ENCODE measurements around the gene TBC1D8. TPM values are rescaled to one million over a fixed set of nuclear protein-coding genes. Genes with fewer than 3 reads are reported as not detected.

Gene TBC1D8
- total and polyA plus RNA-seq, 2 of the 13 experiments (the other 11 are each of a cell fraction or from before 2014, with no cell fraction given) = 45.1 to 95.4 TPM

DNA sequence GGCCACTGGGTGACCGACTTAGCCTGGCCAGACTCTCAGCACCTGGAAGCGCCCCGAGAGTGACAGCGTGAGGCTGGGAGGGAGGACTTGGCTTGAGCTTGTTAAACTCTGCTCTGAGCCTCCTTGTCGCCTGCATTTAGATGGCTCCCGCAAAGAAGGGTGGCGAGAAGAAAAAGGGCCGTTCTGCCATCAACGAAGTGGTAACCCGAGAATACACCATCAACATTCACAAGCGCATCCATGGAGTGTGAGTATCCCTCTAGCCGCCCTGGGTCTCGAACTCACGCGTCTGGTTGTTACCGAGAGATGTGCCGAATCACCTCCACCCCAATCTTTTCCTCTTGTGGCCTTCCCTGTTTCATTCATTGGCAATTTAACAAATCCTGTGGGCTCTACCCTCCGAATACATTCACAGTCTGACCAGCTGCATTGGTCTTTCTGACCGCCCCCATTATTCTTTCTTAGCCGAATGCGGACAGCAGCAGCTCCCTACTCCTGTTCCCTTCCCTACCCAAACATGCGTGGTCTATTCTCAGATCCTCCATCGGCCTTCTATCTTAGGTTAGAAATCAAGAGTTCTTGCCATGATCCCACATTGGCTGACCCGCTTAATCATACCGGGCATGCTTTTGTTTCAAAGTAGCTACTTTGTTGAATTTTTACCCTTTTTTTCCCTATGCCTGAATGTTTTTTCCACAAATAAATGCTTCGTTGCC lies 148.5 kb downstream of the TBC1D8 start (continued):
- no peak for TF ChIP-seq NR2F2 (IDR thresholded peaks at IDR 0.05; ENCODE audit: borderline replicate concordance, low read depth)
- no peak for TF ChIP-seq ZNF772 (CRISPR knock-in tag; IDR thresholded peaks at IDR 0.05)
- no peak for TF ChIP-seq SP4 (CRISPR knock-in tag; IDR thresholded peaks at IDR 0.05)
- TF ChIP-seq SIX4 (CRISPR knock-in tag; IDR thresholded peaks at IDR 0.05) = no peak
- TF ChIP-seq, protein P1, sequence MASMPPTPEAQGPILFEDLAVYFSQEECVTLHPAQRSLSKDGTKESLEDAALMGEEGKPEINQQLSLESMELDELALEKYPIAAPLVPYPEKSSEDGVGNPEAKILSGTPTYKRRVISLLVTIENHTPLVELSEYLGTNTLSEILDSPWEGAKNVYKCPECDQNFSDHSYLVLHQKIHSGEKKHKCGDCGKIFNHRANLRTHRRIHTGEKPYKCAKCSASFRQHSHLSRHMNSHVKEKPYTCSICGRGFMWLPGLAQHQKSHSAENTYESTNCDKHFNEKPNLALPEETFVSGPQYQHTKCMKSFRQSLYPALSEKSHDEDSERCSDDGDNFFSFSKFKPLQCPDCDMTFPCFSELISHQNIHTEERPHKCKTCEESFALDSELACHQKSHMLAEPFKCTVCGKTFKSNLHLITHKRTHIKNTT (CRISPR knock-in tag; IDR thresholded peaks at IDR 0.05) = no peak
- no peak for TF ChIP-seq ZNF550 (CRISPR knock-in tag; IDR thresholded peaks at IDR 0.05; ENCODE audit: borderline replicate concordance)
- TF ChIP-seq, protein P2, sequence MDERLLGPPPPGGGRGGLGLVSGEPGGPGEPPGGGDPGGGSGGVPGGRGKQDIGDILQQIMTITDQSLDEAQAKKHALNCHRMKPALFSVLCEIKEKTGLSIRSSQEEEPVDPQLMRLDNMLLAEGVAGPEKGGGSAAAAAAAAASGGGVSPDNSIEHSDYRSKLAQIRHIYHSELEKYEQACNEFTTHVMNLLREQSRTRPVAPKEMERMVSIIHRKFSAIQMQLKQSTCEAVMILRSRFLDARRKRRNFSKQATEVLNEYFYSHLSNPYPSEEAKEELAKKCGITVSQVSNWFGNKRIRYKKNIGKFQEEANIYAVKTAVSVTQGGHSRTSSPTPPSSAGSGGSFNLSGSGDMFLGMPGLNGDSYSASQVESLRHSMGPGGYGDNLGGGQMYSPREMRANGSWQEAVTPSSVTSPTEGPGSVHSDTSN (CRISPR knock-in tag; IDR thresholded peaks at IDR 0.05) = no peak
- TF ChIP-seq, protein P3, sequence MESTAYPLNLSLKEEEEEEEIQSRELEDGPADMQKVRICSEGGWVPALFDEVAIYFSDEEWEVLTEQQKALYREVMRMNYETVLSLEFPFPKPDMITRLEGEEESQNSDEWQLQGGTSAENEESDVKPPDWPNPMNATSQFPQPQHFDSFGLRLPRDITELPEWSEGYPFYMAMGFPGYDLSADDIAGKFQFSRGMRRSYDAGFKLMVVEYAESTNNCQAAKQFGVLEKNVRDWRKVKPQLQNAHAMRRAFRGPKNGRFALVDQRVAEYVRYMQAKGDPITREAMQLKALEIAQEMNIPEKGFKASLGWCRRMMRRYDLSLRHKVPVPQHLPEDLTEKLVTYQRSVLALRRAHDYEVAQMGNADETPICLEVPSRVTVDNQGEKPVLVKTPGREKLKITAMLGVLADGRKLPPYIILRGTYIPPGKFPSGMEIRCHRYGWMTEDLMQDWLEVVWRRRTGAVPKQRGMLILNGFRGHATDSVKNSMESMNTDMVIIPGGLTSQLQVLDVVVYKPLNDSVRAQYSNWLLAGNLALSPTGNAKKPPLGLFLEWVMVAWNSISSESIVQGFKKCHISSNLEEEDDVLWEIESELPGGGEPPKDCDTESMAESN (CRISPR knock-in tag; conservative IDR thresholded peaks at IDR 0.05) = no peak
- TF ChIP-seq ZBTB1 (CRISPR knock-in tag; IDR thresholded peaks at IDR 0.05; ENCODE audit: borderline replicate concordance) = no peak
- no peak for TF ChIP-seq ZNF7 (CRISPR knock-in tag; IDR thresholded peaks at IDR 0.05)
- TF ChIP-seq ZNF143 (CRISPR knock-in tag; IDR thresholded peaks at IDR 0.05) = no peak
- TF ChIP-seq WIZ (CRISPR knock-in tag; IDR thresholded peaks at IDR 0.05) = no peak
- TF ChIP-seq ZNF44 (CRISPR knock-in tag; IDR thresholded peaks at IDR 0.05) = no peak
- no peak for TF ChIP-seq ERF (CRISPR knock-in tag; IDR thresholded peaks at IDR 0.05)
- TF ChIP-seq FOXJ3 (CRISPR knock-in tag; IDR thresholded peaks at IDR 0.05; ENCODE audit: borderline replicate concordance) = no peak
- TF ChIP-seq, protein P4, sequence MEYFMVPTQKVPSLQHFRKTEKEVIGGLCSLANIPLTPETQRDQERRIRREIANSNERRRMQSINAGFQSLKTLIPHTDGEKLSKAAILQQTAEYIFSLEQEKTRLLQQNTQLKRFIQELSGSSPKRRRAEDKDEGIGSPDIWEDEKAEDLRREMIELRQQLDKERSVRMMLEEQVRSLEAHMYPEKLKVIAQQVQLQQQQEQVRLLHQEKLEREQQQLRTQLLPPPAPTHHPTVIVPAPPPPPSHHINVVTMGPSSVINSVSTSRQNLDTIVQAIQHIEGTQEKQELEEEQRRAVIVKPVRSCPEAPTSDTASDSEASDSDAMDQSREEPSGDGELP (IDR thresholded peaks at IDR 0.05; ENCODE audit: borderline replicate concordance, low read depth) = no peak
- TF ChIP-seq, protein P5, sequence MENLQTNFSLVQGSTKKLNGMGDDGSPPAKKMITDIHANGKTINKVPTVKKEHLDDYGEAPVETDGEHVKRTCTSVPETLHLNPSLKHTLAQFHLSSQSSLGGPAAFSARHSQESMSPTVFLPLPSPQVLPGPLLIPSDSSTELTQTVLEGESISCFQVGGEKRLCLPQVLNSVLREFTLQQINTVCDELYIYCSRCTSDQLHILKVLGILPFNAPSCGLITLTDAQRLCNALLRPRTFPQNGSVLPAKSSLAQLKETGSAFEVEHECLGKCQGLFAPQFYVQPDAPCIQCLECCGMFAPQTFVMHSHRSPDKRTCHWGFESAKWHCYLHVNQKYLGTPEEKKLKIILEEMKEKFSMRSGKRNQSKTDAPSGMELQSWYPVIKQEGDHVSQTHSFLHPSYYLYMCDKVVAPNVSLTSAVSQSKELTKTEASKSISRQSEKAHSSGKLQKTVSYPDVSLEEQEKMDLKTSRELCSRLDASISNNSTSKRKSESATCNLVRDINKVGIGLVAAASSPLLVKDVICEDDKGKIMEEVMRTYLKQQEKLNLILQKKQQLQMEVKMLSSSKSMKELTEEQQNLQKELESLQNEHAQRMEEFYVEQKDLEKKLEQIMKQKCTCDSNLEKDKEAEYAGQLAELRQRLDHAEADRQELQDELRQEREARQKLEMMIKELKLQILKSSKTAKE (CRISPR knock-in tag; IDR thresholded peaks at IDR 0.05; ENCODE audit: borderline replicate concordance) = no peak
- no peak for TF ChIP-seq TCF7 (IDR thresholded peaks at IDR 0.05; ENCODE audit: low read depth)
- TF ChIP-seq, protein P6, sequence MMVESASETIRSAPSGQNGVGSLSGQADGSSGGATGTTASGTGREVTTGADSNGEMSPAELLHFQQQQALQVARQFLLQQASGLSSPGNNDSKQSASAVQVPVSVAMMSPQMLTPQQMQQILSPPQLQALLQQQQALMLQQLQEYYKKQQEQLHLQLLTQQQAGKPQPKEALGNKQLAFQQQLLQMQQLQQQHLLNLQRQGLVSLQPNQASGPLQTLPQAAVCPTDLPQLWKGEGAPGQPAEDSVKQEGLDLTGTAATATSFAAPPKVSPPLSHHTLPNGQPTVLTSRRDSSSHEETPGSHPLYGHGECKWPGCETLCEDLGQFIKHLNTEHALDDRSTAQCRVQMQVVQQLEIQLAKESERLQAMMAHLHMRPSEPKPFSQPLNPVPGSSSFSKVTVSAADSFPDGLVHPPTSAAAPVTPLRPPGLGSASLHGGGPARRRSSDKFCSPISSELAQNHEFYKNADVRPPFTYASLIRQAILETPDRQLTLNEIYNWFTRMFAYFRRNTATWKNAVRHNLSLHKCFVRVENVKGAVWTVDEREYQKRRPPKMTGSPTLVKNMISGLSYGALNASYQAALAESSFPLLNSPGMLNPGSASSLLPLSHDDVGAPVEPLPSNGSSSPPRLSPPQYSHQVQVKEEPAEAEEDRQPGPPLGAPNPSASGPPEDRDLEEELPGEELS (CRISPR knock-in tag; IDR thresholded peaks at IDR 0.05) = no peak
- TF ChIP-seq ARNT2 (CRISPR knock-in tag; IDR thresholded peaks at IDR 0.05; ENCODE audit: low read depth) = no peak
- TF ChIP-seq RBM22 (optimal IDR thresholded peaks at IDR 0.05; ENCODE audit: low read length) = no peak
- no peak for TF ChIP-seq ZNF160 (CRISPR knock-in tag; IDR thresholded peaks at IDR 0.05)

All from HepG2 (cell line).